Measurements from ENCODE around the gene OR10J5.
"Not testable (repeated sequence)": the region's sequence is repeated elsewhere in the genome, so short reads cannot be mapped to it uniquely, and the experiment has no call there.

Gene OR10J5

GRCh38 chr1:159535907-159536306, at the start of gene OR10J5:
Gene OR10J5, minus strand, starts transcription at chr1:159536007. Its CDS starts 0 bp downstream, at chr1:159536007.
- no peaks in the 10 kb centered on the region for H3K9me3 ChIP-seq (ENCODE audit: low read length)
- H3K4me1 ChIP-seq (ENCODE audit: insufficient read depth, low read length): no peaks in the 10 kb centered on the region
- H3K27me3 ChIP-seq (ENCODE audit: insufficient read depth, low read length): no peaks in the 10 kb centered on the region
- no peak within 1 kb of the TSS for H2AFZ ChIP-seq (ENCODE audit: low read depth, low read length)
- no peak within 1 kb of the TSS for H3K4me3 ChIP-seq (ENCODE audit: low read length)
- H3K36me3 ChIP-seq (ENCODE audit: insufficient read depth, low read length): no peaks in the 10 kb centered on the region

- Histone ChIP-seq H2AFZ (ENCODE audit: low read depth, low read length) (no peak overlapping the region), H3K27me3 (ENCODE audit: insufficient read depth, low read length) (no peaks in the 10 kb centered on the region), H3K36me3 (ENCODE audit: insufficient read depth, low read length) (no peaks in the 10 kb centered on the region), H3K9me3 (ENCODE audit: low read length) (no peaks in the 10 kb centered on the region), H3K4me1 (ENCODE audit: insufficient read depth, low read length) (no peaks in the 10 kb centered on the region), H3K4me3 (ENCODE audit: low read length) (no peak overlapping the region)
These were observed 48.7 kb upstream of the OR10J5 start for GRCh38 chr1:159584536-159584935.

DNA sequence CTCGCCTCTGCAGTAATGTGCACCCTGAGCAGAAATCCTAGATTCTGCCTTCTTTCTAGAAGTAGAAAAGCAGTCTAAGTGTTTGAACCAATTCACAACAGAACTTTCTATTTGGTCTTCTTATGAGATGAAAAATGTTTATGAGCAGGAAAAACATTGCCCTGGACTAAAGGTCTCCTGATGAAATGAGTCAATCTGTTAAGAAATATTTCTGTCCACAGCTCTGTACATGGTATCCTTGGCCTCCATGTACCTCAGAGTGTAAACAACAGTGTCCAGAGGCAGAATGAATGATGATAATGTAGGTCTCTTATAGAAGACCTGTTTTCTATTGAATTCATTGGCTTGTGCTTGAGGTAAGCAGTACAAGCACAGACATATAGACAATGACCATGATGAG, 45.6 kb upstream of the OR10J5 start:
- no peaks in the 10 kb centered on the region for H3K36me3 ChIP-seq (ENCODE audit: insufficient read depth, low read length)
- H3K9me3 ChIP-seq (ENCODE audit: low read length): no peaks in the 10 kb centered on the region
- H3K4me3 ChIP-seq (ENCODE audit: low read length): no peak overlapping the region
- no peak overlapping the region for H2AFZ ChIP-seq (ENCODE audit: low read depth, low read length)
- H3K27me3 ChIP-seq (ENCODE audit: insufficient read depth, low read length): no peaks in the 10 kb centered on the region
- H3K4me1 ChIP-seq (ENCODE audit: insufficient read depth, low read length): no peaks in the 10 kb centered on the region

DNA sequence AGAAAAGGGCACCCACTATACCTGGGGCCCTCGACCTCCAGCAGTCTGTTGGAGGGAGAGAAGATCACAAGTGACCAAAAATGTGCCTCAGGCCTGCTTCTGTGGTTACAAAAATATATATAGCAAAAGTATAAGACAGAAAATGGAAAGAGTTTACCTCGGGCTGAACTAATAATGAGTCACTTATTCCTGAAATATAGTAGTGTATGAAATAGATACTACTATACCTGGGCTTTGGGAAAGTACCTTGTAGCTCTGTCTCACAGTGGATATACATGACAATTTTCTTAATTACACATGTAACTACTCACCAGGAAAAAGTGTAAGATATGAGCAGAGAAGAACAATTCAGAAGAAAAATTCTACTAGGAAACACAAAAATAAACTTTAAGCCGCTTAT, 44.5 kb upstream of the OR10J5 start:
- no peaks in the 10 kb centered on the region for H3K36me3 ChIP-seq (ENCODE audit: insufficient read depth, low read length)
- H3K27me3 ChIP-seq (ENCODE audit: insufficient read depth, low read length): no peaks in the 10 kb centered on the region
- no peak overlapping the region for H3K4me3 ChIP-seq (ENCODE audit: low read length)
- no peak overlapping the region for H2AFZ ChIP-seq (ENCODE audit: low read depth, low read length)
- no peaks in the 10 kb centered on the region for H3K4me1 ChIP-seq (ENCODE audit: insufficient read depth, low read length)
- H3K9me3 ChIP-seq (ENCODE audit: low read length): no peaks in the 10 kb centered on the region

DNA sequence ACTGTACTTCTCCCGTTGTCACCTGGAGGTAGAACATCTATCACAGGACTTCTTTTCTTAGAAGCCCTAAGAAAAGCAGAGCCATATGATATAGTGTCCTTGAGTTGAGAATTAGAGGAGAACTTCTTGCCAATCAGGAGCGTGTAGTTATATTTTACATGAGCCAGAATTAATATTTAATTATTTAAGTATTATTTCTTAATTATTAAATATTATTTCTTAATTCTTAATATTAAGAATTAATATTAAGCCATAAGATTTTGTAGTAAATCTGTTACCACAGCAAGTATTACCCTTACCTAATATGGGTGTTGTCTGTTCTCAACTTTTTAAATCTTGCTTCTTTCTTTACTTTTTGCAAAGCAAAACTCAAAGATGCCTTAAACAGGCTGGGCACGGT, 41.6 kb upstream of the OR10J5 start:
- Histone ChIP-seq H2AFZ (ENCODE audit: low read depth, low read length) (no peak overlapping the region), H3K9me3 (ENCODE audit: low read length) (no peaks in the 10 kb centered on the region), H3K4me3 (ENCODE audit: low read length) (no peak overlapping the region), H3K36me3 (ENCODE audit: insufficient read depth, low read length) (no peaks in the 10 kb centered on the region), H3K4me1 (ENCODE audit: insufficient read depth, low read length) (no peaks in the 10 kb centered on the region), H3K27me3 (ENCODE audit: insufficient read depth, low read length) (no peaks in the 10 kb centered on the region)

DNA sequence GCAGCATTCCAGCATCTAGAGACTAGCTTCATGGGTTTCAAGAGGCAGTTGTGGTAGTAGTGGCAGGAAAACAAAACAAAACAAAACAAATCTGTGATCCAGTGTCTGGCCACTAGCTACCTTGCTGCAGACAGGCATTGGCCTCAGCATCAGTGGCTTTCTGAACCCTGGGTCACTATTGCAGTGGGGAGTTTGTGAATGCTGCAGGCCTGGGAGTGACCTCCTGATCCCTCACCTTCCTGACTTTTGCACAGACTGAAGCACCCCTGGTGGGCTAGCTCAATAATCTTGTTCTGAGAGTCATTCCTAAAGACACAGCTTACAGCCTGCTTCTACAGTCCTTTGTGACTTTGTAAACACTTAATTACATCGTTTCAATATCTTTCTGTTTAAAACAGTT, 26.9 kb upstream of the OR10J5 start:
- Histone ChIP-seq H2AFZ (ENCODE audit: low read depth, low read length) (no peak overlapping the region), H3K4me1 (ENCODE audit: insufficient read depth, low read length) (no peaks in the 10 kb centered on the region), H3K4me3 (ENCODE audit: low read length) (no peak overlapping the region), H3K27me3 (ENCODE audit: insufficient read depth, low read length) (no peaks in the 10 kb centered on the region), H3K9me3 (ENCODE audit: low read length) (no peaks in the 10 kb centered on the region), H3K36me3 (ENCODE audit: insufficient read depth, low read length) (no peaks in the 10 kb centered on the region)

DNA sequence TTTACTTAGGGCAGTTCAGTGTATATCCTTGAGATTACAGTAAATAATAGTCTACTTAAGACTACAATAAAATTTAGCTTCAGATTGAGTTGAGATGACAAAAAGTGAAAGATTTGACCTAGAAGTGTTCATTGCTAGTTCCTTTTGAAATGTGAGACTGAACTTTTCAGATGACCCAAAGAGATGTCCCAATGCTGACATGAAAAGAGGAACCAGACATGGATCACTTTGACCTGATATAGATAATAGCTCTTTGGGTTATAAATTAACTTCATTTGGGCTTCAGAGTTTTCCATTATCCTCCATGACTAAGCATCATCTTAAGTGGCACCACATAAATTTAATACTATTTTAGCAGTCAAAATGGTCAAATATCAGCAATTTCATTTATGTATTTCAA, 25.7 kb upstream of the OR10J5 start:
- no peaks in the 10 kb centered on the region for H3K27me3 ChIP-seq (ENCODE audit: insufficient read depth, low read length)
- no peaks in the 10 kb centered on the region for H3K4me1 ChIP-seq (ENCODE audit: insufficient read depth, low read length)
- no peaks in the 10 kb centered on the region for H3K36me3 ChIP-seq (ENCODE audit: insufficient read depth, low read length)
- H2AFZ ChIP-seq (ENCODE audit: low read depth, low read length): no peak overlapping the region
- H3K4me3 ChIP-seq (ENCODE audit: low read length): no peak overlapping the region
- no peaks in the 10 kb centered on the region for H3K9me3 ChIP-seq (ENCODE audit: low read length)

DNA sequence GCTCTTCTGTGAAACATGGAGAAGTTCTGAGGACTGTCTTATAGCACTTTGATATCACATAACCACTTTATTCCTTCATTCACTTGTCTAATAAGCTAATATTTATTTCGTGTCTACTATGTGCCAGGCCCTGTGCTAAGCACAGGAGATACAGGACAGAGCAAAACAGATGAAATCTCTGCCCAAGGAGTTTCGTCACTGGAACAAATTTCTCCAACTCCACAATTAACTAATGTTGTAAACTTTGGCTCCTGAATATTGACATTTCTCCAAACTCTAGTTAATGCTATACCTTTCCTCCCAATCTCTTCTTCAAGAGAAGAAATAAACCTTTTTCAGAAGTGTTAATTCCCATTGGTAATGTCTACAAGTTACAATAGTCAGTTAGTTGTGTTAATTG, 24.8 kb upstream of the OR10J5 start:
- Histone ChIP-seq H2AFZ (ENCODE audit: low read depth, low read length) (no peak overlapping the region), H3K4me3 (ENCODE audit: low read length) (no peak overlapping the region), H3K36me3 (ENCODE audit: insufficient read depth, low read length) (no peaks in the 10 kb centered on the region), H3K4me1 (ENCODE audit: insufficient read depth, low read length) (no peaks in the 10 kb centered on the region), H3K9me3 (ENCODE audit: low read length) (no peaks in the 10 kb centered on the region), H3K27me3 (ENCODE audit: insufficient read depth, low read length) (no peaks in the 10 kb centered on the region)

DNA sequence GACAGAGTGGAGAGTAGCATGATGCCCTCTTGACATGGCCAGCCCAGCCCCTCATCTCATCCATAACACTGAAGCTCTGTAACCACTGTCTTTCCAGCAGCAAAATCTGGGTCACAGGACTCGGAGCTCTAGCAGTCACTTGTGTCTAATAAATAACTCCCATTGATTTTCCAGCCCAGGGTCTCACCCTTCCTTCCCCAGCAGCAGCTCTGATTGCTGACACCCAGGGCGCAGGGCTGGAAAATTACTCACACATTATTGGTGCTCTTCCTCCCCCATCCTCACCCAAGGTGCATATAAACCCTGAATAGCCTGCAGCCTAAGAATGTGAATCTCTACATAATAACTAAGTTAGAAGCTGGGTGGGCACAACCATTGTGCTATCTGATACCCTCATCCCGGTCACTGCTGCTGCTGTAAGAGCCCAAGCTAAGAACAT, 21.1 kb upstream of the OR10J5 start:
- Histone ChIP-seq H3K9me3 (ENCODE audit: low read length) (no peaks in the 10 kb centered on the region), H3K4me1 (ENCODE audit: insufficient read depth, low read length) (no peaks in the 10 kb centered on the region), H3K36me3 (ENCODE audit: insufficient read depth, low read length) (no peaks in the 10 kb centered on the region), H2AFZ (ENCODE audit: low read depth, low read length) (no peak overlapping the region), H3K27me3 (ENCODE audit: insufficient read depth, low read length) (no peaks in the 10 kb centered on the region), H3K4me3 (ENCODE audit: low read length) (no peak overlapping the region)

- H3K4me3 ChIP-seq (ENCODE audit: low read length): no peak overlapping the region
- no peak overlapping the region for H2AFZ ChIP-seq (ENCODE audit: low read depth, low read length)
- H3K9me3 ChIP-seq (ENCODE audit: low read length): no peaks in the 10 kb centered on the region
- H3K4me1 ChIP-seq (ENCODE audit: insufficient read depth, low read length): no peaks in the 10 kb centered on the region
- H3K36me3 ChIP-seq (ENCODE audit: insufficient read depth, low read length): no peaks in the 10 kb centered on the region
- H3K27me3 ChIP-seq (ENCODE audit: insufficient read depth, low read length): no peaks in the 10 kb centered on the region
These were observed 18.9 kb upstream of the OR10J5 start for GRCh38 chr1:159554696-159555095.

DNA sequence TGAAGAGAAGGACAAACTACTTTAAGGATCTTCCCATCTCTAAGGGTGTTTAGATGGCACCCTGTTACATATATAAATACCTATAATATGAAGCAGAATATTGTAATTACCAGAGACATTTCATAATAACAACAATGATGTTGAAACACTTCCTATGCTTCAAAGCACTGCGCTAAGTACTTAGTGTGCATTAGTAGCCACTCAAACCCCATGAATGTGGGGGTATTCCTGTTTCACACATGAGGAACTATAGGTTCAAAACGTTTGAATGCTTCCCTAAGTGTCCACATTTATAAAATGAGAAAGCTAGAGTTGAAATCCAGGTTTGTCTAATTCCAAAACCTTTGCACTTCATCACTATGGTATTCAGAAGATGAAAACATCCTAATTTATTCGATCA, 18.5 kb upstream of the OR10J5 start:
- Histone ChIP-seq H3K4me1 (ENCODE audit: insufficient read depth, low read length) (no peaks in the 10 kb centered on the region), H3K4me3 (ENCODE audit: low read length) (no peak overlapping the region), H3K9me3 (ENCODE audit: low read length) (no peaks in the 10 kb centered on the region), H2AFZ (ENCODE audit: low read depth, low read length) (no peak overlapping the region), H3K36me3 (ENCODE audit: insufficient read depth, low read length) (no peaks in the 10 kb centered on the region), H3K27me3 (ENCODE audit: insufficient read depth, low read length) (no peaks in the 10 kb centered on the region)

- H3K27me3 ChIP-seq (ENCODE audit: insufficient read depth, low read length): no peaks in the 10 kb centered on the region
- no peaks in the 10 kb centered on the region for H3K4me1 ChIP-seq (ENCODE audit: insufficient read depth, low read length)
- H3K9me3 ChIP-seq (ENCODE audit: low read length): no peaks in the 10 kb centered on the region
- no peaks in the 10 kb centered on the region for H3K36me3 ChIP-seq (ENCODE audit: insufficient read depth, low read length)
- H2AFZ ChIP-seq (ENCODE audit: low read depth, low read length): no peak overlapping the region
- no peak overlapping the region for H3K4me3 ChIP-seq (ENCODE audit: low read length)
These were observed 12.3 kb upstream of the OR10J5 start for GRCh38 chr1:159548126-159548525.

- Histone ChIP-seq H2AFZ (ENCODE audit: low read depth, low read length) (no peak overlapping the region), H3K4me1 (ENCODE audit: insufficient read depth, low read length) (no peaks in the 10 kb centered on the region), H3K27me3 (ENCODE audit: insufficient read depth, low read length) (no peaks in the 10 kb centered on the region)
These were observed 2.9 kb downstream of the OR10J5 start for GRCh38 chr1:159532922-159533321.

DNA sequence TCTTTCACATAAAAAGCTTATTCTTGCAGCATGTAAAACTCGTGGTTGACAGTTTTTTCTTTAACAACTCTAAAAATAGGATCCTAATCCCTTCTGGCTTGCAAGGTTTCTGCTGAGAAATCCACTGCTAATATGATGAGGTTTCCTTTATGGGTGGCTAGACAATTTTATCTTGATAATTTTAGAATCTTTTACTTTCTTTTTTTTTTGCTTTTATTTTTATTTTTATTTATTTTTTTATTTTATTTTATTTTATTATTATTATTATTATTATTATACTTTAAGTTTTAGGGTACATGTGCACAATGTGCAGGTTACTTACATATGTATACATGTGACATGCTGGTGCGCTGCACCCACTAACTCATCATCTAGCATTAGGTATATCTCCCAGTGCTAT, 11.0 kb downstream of the OR10J5 start:
- H3K36me3 ChIP-seq (ENCODE audit: insufficient read depth, low read length); H2AFZ ChIP-seq (ENCODE audit: low read depth, low read length); H3K9me3 ChIP-seq (ENCODE audit: low read length); H3K27me3 ChIP-seq (ENCODE audit: insufficient read depth, low read length); H3K4me3 ChIP-seq (ENCODE audit: low read length); H3K4me1 ChIP-seq (ENCODE audit: insufficient read depth, low read length): not testable (repeated sequence)

More at GRCh38 chr1:159532922-159533321, 2.9 kb downstream of the OR10J5 start:
- H3K9me3 ChIP-seq (ENCODE audit: low read length): no peaks in the 10 kb centered on the region
- H3K36me3 ChIP-seq (ENCODE audit: insufficient read depth, low read length): no peaks in the 10 kb centered on the region
- H3K4me3 ChIP-seq (ENCODE audit: low read length): no peak overlapping the region

All from neuron (in vitro differentiated cells).